ENCODE results near the gene TRAIP.

The TRAIP gene

GRCh38 chr3:49812916-49813496 lies 43.4 kb downstream of the TRAIP start:
- ChIA-PET CTCF (interaction anchor here (1.5 to 25.2 kb wide), 3 partner anchors 8 to 23 kb away, joined by 6 to 558 read pairs (median 38); partner anchors contain the start of gene INKA1), POLR2A (interaction anchor here (0.6 to 1.7 kb wide), 4 partner anchors 8 to 279 kb away, joined by 3 to 8 read pairs (median 4); partner anchors contain the start of gene INKA1)
- DNase-seq (ENCODE audit: extremely low spot score), result no peak
- TF ChIP-seq CTCF (IDR thresholded peaks at IDR 0.05; ENCODE audit: control extremely low read depth, extremely low read depth, low read depth, missing control alignments), result no peak

- no peak for DNase-seq (ENCODE audit: extremely low spot score)
- ChIA-PET CTCF (interaction anchor here (0.9 to 25.2 kb wide), 2 partner anchors 13 to 29 kb away, joined by 4 to 558 read pairs; no protein-coding TSS in a partner anchor), POLR2A (no interaction called here)
- TF ChIP-seq CTCF (IDR thresholded peaks at IDR 0.05; ENCODE audit: control extremely low read depth, extremely low read depth, low read depth, missing control alignments), result no peak
Observed at GRCh38 chr3:49807431-49808114, 48.8 kb downstream of the TRAIP start.

- POLR2A ChIA-PET, result no interaction called here
- CTCF ChIA-PET, result interaction anchor here (25.2 kb wide), 1 partner anchor 30 kb away, joined by 558 read pairs; no protein-coding TSS in a partner anchor
Observed at GRCh38 chr3:49806850-49807249, 49.5 kb downstream of the TRAIP start.

GRCh38 chr3:49805897-49806701 lies 50.3 kb downstream of the TRAIP start:
- ChIA-PET POLR2A (interaction anchor here (0.5 to 1.0 kb wide), 3 partner anchors 8 to 290 kb away, joined by 3 to 5 read pairs (median 4); partner anchors contain the start of gene UBA7), CTCF (interaction anchor here (1.0 to 25.2 kb wide), 3 partner anchors 7 to 30 kb away, joined by 3 to 558 read pairs (median 6); partner anchors contain the start of gene UBA7)
- peak; percentile 57 for DNase-seq (ENCODE audit: extremely low spot score)
- TF ChIP-seq CTCF (IDR thresholded peaks at IDR 0.05; ENCODE audit: control extremely low read depth, extremely low read depth, low read depth, missing control alignments), result no peak

More at GRCh38 chr3:49806850-49807249, 49.5 kb downstream of the TRAIP start:
- TF ChIP-seq CTCF (IDR thresholded peaks at IDR 0.05; ENCODE audit: control extremely low read depth, extremely low read depth, low read depth, missing control alignments), result no peak
- DNase-seq (ENCODE audit: extremely low spot score), result no peak

- DNase-seq (ENCODE audit: extremely low spot score), result no peak
- CTCF ChIA-PET, result interaction anchor here (1.0 to 25.2 kb wide), 5 partner anchors 8 to 265 kb away, joined by 3 to 558 read pairs (median 6); partner anchors contain the start of gene UBA7
- TF ChIP-seq CTCF (IDR thresholded peaks at IDR 0.05; ENCODE audit: control extremely low read depth, extremely low read depth, low read depth, missing control alignments), result no peak
- POLR2A ChIA-PET, result interaction anchor here (0.7 to 1.1 kb wide), 3 partner anchors 8 to 187 kb away, joined by 3 to 4 read pairs (median 3); partner anchors contain the start of gene UBA7
Observed at GRCh38 chr3:49805367-49805782, 51.0 kb downstream of the TRAIP start.

Measured in GM10248 (cell line).